Smooth muscle cell of the brain vasculature (primary cell): ENCODE data around the gene ZFYVE19.

Experiments
- DNase-seq: peaks from one replicate; pipeline ENCODE4 v3.0.0-alpha.2; 2012; ENCODE audit warnings: low read depth, low spot score

Gene ZFYVE19

GRCh38 chr15:40807028-40807887, at the start of gene ZFYVE19, which contains the start of gene DNAJC17:
ZFYVE19 (plus strand) TSS chr15:40807089; CDS start chr15:40807590, 501 bp downstream.
DNAJC17 (minus strand) TSS chr15:40807473; CDS start chr15:40807446, 27 bp downstream.
- peak; percentile 98 for DNase-seq

- no peak for DNase-seq
Observed at GRCh38 chr15:40759961-40760360, 46.9 kb upstream of the ZFYVE19 start.

GRCh38 chr15:40762919-40763800, 43.7 kb upstream of the ZFYVE19 start:
- no peak for DNase-seq

GRCh38 chr15:40763801-40764628, 42.9 kb upstream of the ZFYVE19 start, which contains the start of gene GCHFR:
GCHFR (plus strand) TSS chr15:40764068; CDS start chr15:40764181, 113 bp downstream.
- DNase-seq, result no peak

- DNase-seq, result no peak
Observed at GRCh38 chr15:40764629-40765103, 42.2 kb upstream of the ZFYVE19 start.

- DNase-seq, result no peak
Observed at GRCh38 chr15:40766194-40766815, 40.6 kb upstream of the ZFYVE19 start.

GRCh38 chr15:40766906-40767837, 39.7 kb upstream of the ZFYVE19 start:
- no peak for DNase-seq

GRCh38 chr15:40767838-40768500, 38.9 kb upstream of the ZFYVE19 start:
- DNase-seq, result no peak

GRCh38 chr15:40768521-40769273, 38.2 kb upstream of the ZFYVE19 start:
- DNase-seq, result no peak

GRCh38 chr15:40769274-40770146, 37.4 kb upstream of the ZFYVE19 start, which contains the start of gene C15orf62:
C15orf62 (plus strand) TSS chr15:40769980; CDS start chr15:40770496, 516 bp downstream.
- DNase-seq, result no peak

- DNase-seq, result no peak
Observed at GRCh38 chr15:40770147-40770721, 36.7 kb upstream of the ZFYVE19 start.

GRCh38 chr15:40771242-40771641, 35.6 kb upstream of the ZFYVE19 start:
- no peak for DNase-seq

GRCh38 chr15:40772014-40772413, 34.9 kb upstream of the ZFYVE19 start:
- no peak for DNase-seq

- no peak for DNase-seq
Observed at GRCh38 chr15:40773496-40773895, 33.4 kb upstream of the ZFYVE19 start.

- DNase-seq, result no peak
Observed at GRCh38 chr15:40773902-40774301, 33.0 kb upstream of the ZFYVE19 start.

- no peak for DNase-seq
Observed at GRCh38 chr15:40775007-40775406, 31.9 kb upstream of the ZFYVE19 start.
